GM10847 (cell line): ENCODE results near the gene BICD2.

ENCODE experiments used
- POLR2A ChIP-seq: IDR thresholded peaks from 2 replicates; pipeline ENCODE4 v1.6.1; 2011; ENCODE audit not compliant: insufficient read length; ENCODE audit errors: extremely low read depth

The BICD2 gene

GRCh38 chr9:92775466-92775865 lies 10.8 kb upstream of the BICD2 start:
- no peak for TF ChIP-seq POLR2A

GRCh38 chr9:92774274-92774673 lies 9.6 kb upstream of the BICD2 start:
- TF ChIP-seq POLR2A = no peak

- TF ChIP-seq POLR2A = no peak
Observed at GRCh38 chr9:92773810-92774209, 9.2 kb upstream of the BICD2 start.

- TF ChIP-seq POLR2A = no peak
Observed at GRCh38 chr9:92771309-92771708, 6.7 kb upstream of the BICD2 start.

GRCh38 chr9:92770360-92770995 lies 5.8 kb upstream of the BICD2 start:
- no peak for TF ChIP-seq POLR2A

- TF ChIP-seq POLR2A = no peak
Observed at GRCh38 chr9:92769990-92770359, 5.3 kb upstream of the BICD2 start.

GRCh38 chr9:92769286-92769685 lies 4.7 kb upstream of the BICD2 start:
- TF ChIP-seq POLR2A = no peak

- TF ChIP-seq POLR2A = no peak
Observed at GRCh38 chr9:92767066-92768054, 2.7 kb upstream of the BICD2 start.

- peak; percentile 85 for TF ChIP-seq POLR2A
Observed at GRCh38 chr9:92764988-92765936, 629 bp upstream of the BICD2 start.

- TF ChIP-seq POLR2A = peak; percentile 12
Observed at GRCh38 chr9:92763721-92764380, 782 bp downstream of the BICD2 start.

- no peak for TF ChIP-seq POLR2A
Observed at GRCh38 chr9:92762781-92763708, 1.6 kb downstream of the BICD2 start.

- no peak for TF ChIP-seq POLR2A
Observed at GRCh38 chr9:92762196-92762595, 2.4 kb downstream of the BICD2 start.

GRCh38 chr9:92761686-92762085 lies 2.9 kb downstream of the BICD2 start:
- TF ChIP-seq POLR2A = no peak

GRCh38 chr9:92760494-92760893 lies 4.1 kb downstream of the BICD2 start:
- no peak for TF ChIP-seq POLR2A
